ENCODE measurements around the gene BTBD19. TPM values are rescaled to one million over a fixed set of nuclear protein-coding genes. Genes with fewer than 3 reads are reported as not detected.

BTBD19 gene
- polyA plus RNA-seq, 2 of the 4 experiments (the other 2 are of a cell fraction): 4.7 to 7.4 TPM

DNA sequence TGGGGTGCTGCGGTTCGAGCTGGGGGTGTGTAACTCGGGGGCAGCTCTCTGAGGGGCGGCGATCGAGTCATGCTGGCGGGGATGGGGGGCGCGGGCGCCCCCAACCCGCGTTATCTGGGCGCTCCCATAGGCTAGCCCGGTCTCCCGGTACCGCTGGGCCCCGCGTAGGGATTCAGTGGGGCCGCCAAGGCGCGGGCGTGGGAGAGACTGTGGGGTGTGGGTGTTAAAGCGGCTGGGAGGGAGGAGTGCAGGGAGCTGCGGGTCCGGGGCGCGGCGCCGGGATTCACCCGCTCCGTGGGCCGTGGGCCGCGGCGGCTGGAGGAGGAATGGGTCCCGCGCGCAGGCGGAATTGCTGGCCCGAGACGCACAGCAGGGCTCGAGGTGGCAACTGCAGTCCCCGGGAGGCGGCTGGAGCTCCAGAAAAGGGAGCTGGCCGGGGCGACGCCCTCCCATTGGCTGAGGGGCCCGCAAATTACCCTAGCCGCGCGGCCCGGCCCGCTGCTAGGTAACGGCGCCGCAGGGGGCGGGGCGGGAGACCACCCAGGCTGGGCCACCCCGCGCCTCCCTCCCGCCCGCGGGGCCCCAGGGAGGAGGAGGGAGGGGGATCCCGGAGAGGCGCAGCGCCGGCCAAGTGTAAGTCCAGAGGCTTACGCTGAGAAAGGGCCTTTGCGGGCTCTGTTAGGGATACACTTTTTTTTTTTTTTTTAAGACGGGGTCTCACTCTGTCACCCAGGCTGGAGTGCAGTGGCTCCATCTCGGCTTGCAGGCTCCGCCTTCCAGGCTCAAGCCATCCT, 34.7 kb downstream of the BTBD19 start, which contains the start of gene PTCH2:
TSS of gene PTCH2 (minus strand) at position 392 of the 794 bp plus-strand sequence. CDS start at position 71, 321 bp downstream.
- peaks cover 3% of the 10 kb centered on the region; the same call in 1 of the 3 replicates for H3K4me1 ChIP-seq
- ChIA-PET CTCF (interaction anchor here (1.1 kb wide), 1 partner anchor 12 kb away, joined by 3 read pairs; no protein-coding TSS in a partner anchor), POLR2A (no interaction called here)
- ATAC-seq (peak; percentile 87 to 93), DNase-seq (ENCODE audit: low read depth in 1 of 2, low spot score in 1 of 2) (peak; percentile 25 to 54), FAIRE-seq (no peak)
- H3K4me3 ChIP-seq: peak within 1 kb of the TSS; percentile 49
- peak within 1 kb of the TSS; percentile 89 for H3K4me2 ChIP-seq
- TF ChIP-seq BCL3 (IDR thresholded peaks at IDR 0.05): no peak
- TF ChIP-seq, protein P1, sequence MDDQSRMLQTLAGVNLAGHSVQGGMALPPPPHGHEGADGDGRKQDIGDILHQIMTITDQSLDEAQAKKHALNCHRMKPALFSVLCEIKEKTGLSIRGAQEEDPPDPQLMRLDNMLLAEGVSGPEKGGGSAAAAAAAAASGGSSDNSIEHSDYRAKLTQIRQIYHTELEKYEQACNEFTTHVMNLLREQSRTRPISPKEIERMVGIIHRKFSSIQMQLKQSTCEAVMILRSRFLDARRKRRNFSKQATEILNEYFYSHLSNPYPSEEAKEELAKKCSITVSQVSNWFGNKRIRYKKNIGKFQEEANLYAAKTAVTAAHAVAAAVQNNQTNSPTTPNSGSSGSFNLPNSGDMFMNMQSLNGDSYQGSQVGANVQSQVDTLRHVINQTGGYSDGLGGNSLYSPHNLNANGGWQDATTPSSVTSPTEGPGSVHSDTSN (IDR thresholded peaks at IDR 0.05): no peak
- TF ChIP-seq RCOR1 (IDR thresholded peaks at IDR 0.05; ENCODE audit: low read depth, low read length): no peak
- TF ChIP-seq BHLHE40 (IDR thresholded peaks at IDR 0.05; ENCODE audit: low read depth, low read length): no peak
- TF ChIP-seq EP300 (IDR thresholded peaks at IDR 0.05): no peak
- no peak for TF ChIP-seq POLR2A (IDR thresholded peaks at IDR 0.05; ENCODE audit: low read length)
- TF ChIP-seq, protein P2, sequence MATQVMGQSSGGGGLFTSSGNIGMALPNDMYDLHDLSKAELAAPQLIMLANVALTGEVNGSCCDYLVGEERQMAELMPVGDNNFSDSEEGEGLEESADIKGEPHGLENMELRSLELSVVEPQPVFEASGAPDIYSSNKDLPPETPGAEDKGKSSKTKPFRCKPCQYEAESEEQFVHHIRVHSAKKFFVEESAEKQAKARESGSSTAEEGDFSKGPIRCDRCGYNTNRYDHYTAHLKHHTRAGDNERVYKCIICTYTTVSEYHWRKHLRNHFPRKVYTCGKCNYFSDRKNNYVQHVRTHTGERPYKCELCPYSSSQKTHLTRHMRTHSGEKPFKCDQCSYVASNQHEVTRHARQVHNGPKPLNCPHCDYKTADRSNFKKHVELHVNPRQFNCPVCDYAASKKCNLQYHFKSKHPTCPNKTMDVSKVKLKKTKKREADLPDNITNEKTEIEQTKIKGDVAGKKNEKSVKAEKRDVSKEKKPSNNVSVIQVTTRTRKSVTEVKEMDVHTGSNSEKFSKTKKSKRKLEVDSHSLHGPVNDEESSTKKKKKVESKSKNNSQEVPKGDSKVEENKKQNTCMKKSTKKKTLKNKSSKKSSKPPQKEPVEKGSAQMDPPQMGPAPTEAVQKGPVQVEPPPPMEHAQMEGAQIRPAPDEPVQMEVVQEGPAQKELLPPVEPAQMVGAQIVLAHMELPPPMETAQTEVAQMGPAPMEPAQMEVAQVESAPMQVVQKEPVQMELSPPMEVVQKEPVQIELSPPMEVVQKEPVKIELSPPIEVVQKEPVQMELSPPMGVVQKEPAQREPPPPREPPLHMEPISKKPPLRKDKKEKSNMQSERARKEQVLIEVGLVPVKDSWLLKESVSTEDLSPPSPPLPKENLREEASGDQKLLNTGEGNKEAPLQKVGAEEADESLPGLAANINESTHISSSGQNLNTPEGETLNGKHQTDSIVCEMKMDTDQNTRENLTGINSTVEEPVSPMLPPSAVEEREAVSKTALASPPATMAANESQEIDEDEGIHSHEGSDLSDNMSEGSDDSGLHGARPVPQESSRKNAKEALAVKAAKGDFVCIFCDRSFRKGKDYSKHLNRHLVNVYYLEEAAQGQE (IDR thresholded peaks at IDR 0.05): no peak
- no peak for TF ChIP-seq HEYL (CRISPR knock-in tag; IDR thresholded peaks at IDR 0.05)
- TF ChIP-seq HOXB13 (CRISPR knock-in tag; IDR thresholded peaks at IDR 0.05; ENCODE audit: low read depth): no peak
- peak within 1 kb of the TSS; percentile 53 to 84 for H3K27ac ChIP-seq
- 9% methylated on average over 19 of the region's 72 CpGs for WGBS (ENCODE audit: missing lambda C conversion rate)
- no peaks in the 10 kb centered on the region for H3K9me3 ChIP-seq

- CTCF ChIA-PET: interaction anchor here (2.1 kb wide), 1 partner anchor 10 kb away, joined by 6 read pairs; no protein-coding TSS in a partner anchor
- H3K9me3 ChIP-seq: no peaks in the 10 kb centered on the region
Measured at GRCh38 chr1:44846985-44847384, 38.7 kb downstream of the BTBD19 start.

More at GRCh38 chr1:44846985-44847384, 38.7 kb downstream of the BTBD19 start:
- FAIRE-seq (no peak), DNase-seq (ENCODE audit: low read depth in 1 of 2, low spot score in 1 of 2) (no peak), ATAC-seq (no peak)
- Histone ChIP-seq H3K4me2 (no peak overlapping the region), H3K4me3 (no peak overlapping the region), H3K27ac (no peak overlapping the region), H3K4me1 (peaks cover 3% of the 10 kb centered on the region; the same call in 1 of the 3 replicates)
- TF ChIP-seq SMC3 (IDR thresholded peaks at IDR 0.05) (no peak), HOXB13 (CRISPR knock-in tag; IDR thresholded peaks at IDR 0.05; ENCODE audit: low read depth) (no peak), PHF8 (IDR thresholded peaks at IDR 0.05; ENCODE audit: borderline replicate concordance, low read depth) (no peak), ZFP36 (IDR thresholded peaks at IDR 0.05; ENCODE audit: borderline replicate concordance, partially characterized antibody) (no peak), NPAS2 (CRISPR knock-in tag; IDR thresholded peaks at IDR 0.05; ENCODE audit: borderline replicate concordance) (no peak), RCOR1 (IDR thresholded peaks at IDR 0.05; ENCODE audit: low read depth, low read length) (no peak), RARB (CRISPR knock-in tag; IDR thresholded peaks at IDR 0.05) (no peak)
- TF ChIP-seq, protein P3, sequence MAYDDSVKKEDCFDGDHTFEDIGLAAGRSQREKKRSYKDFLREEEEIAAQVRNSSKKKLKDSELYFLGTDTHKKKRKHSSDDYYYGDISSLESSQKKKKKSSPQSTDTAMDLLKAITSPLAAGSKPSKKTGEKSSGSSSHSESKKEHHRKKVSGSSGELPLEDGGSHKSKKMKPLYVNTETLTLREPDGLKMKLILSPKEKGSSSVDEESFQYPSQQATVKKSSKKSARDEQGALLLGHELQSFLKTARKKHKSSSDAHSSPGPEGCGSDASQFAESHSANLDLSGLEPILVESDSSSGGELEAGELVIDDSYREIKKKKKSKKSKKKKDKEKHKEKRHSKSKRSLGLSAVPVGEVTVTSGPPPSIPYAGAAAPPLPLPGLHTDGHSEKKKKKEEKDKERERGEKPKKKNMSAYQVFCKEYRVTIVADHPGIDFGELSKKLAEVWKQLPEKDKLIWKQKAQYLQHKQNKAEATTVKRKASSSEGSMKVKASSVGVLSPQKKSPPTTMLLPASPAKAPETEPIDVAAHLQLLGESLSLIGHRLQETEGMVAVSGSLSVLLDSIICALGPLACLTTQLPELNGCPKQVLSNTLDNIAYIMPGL (CRISPR knock-in tag; IDR thresholded peaks at IDR 0.05; ENCODE audit: borderline replicate concordance): no peak
- WGBS (ENCODE audit: missing lambda C conversion rate): 100% methylated on average over 1 of the region's 1 CpG
- POLR2A ChIA-PET: no interaction called here
